HepG2 (cell line): ENCODE data around the gene COX10.
"Not testable (repeated sequence)": the region's sequence is repeated elsewhere in the genome, so short reads cannot be mapped to it uniquely, and the experiment has no call there.

ENCODE experiments used
- GABPA ChIP-seq, 2 experiments: IDR thresholded peaks; 2 replicates each; pipeline ENCODE4 v1.6.1; 2011 to 2016; ENCODE audit warnings: low read depth in 2 of 2, low read length in 1 of 2, missing biosample characterization in 1 of 2, missing genetic modification characterization in 1 of 2
- MED13 ChIP-seq: sonication (generic); formaldehyde crosslinking; IDR thresholded peaks from 2 replicates; pipeline ENCODE4 v1.5.0; 2020; ENCODE audit warnings: missing genetic modification reagents
- NFRKB ChIP-seq: fragments of 450-650 bp; IDR thresholded peaks from 2 replicates; pipeline ENCODE4 v1.6.1; 2017
- SALL2 ChIP-seq: sonication (generic); formaldehyde crosslinking; IDR thresholded peaks from 2 replicates; pipeline ENCODE4 v1.8.1; 2023; ENCODE audit warnings: mild to moderate bottlenecking, missing genetic modification reagents, inconsistent platforms
- SP1 ChIP-seq, 2 experiments: fragments of 450-650 bp in 1 of 2; sonication (generic) in 1 of 2; formaldehyde crosslinking in 1 of 2; IDR thresholded peaks; 2 replicates each; pipeline versions ENCODE4 v1.4.0 to v1.6.1; 2016 to 2020; ENCODE audit warnings: missing genetic modification reagents in 1 of 2
- TAF1 ChIP-seq: sonication (generic); formaldehyde crosslinking; IDR thresholded peaks from 2 replicates; pipeline ENCODE4 v1.4.0; 2020; ENCODE audit warnings: missing genetic modification reagents
- ZNF510 ChIP-seq: sonication (generic); formaldehyde crosslinking; IDR thresholded peaks from 2 replicates; pipeline ENCODE4 v1.4.0; 2020; ENCODE audit warnings: low read depth, mild to moderate bottlenecking, missing genetic modification reagents
- TF ChIP-seq, protein P1 (sequence below): IDR thresholded peaks from 2 replicates; pipeline ENCODE4 v1.6.1; 2012; ENCODE audit warnings: low read length, improper control_type of control experiment

DNA sequence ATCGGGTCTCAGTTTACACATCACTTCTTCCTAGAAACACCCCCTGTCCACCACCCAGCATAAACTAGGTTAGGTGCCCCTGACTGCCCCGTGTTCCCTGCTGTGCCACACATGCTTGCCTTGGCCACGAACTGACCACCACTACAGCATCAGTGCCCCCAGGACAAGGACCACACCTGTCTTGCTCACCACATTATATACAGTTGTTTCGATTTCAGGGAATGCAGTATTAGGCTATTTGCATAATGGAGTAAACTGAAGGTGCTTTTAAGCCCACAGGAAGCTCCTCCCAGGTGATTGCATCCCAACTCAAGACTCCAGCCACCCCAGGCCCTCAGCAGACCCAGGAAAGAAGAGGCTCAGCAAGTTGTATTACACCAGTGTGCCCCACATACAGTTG, 117.1 kb downstream of the COX10 start:
- TF ChIP-seq, protein P1, sequence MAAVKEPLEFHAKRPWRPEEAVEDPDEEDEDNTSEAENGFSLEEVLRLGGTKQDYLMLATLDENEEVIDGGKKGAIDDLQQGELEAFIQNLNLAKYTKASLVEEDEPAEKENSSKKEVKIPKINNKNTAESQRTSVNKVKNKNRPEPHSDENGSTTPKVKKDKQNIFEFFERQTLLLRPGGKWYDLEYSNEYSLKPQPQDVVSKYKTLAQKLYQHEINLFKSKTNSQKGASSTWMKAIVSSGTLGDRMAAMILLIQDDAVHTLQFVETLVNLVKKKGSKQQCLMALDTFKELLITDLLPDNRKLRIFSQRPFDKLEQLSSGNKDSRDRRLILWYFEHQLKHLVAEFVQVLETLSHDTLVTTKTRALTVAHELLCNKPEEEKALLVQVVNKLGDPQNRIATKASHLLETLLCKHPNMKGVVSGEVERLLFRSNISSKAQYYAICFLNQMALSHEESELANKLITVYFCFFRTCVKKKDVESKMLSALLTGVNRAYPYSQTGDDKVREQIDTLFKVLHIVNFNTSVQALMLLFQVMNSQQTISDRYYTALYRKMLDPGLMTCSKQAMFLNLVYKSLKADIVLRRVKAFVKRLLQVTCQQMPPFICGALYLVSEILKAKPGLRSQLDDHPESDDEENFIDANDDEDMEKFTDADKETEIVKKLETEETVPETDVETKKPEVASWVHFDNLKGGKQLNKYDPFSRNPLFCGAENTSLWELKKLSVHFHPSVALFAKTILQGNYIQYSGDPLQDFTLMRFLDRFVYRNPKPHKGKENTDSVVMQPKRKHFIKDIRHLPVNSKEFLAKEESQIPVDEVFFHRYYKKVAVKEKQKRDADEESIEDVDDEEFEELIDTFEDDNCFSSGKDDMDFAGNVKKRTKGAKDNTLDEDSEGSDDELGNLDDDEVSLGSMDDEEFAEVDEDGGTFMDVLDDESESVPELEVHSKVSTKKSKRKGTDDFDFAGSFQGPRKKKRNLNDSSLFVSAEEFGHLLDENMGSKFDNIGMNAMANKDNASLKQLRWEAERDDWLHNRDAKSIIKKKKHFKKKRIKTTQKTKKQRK = not testable (repeated sequence)
- TF ChIP-seq TAF1; MED13 (CRISPR knock-in tag); ZNF510 (CRISPR knock-in tag); NFRKB; SP1 (IDR thresholded peaks at IDR 0.05); SP1 (CRISPR knock-in tag; IDR thresholded peaks at IDR 0.05); SALL2 (CRISPR knock-in tag); GABPA (IDR thresholded peaks at IDR 0.05; ENCODE audit: low read depth, low read length); GABPA (CRISPR knock-in tag; IDR thresholded peaks at IDR 0.05; ENCODE audit: low read depth): not testable (repeated sequence)
